KOPT-K1 (cell line): ENCODE data around the gene AHDC1.

Experiments used
- H3K27ac ChIP-seq: fragments of 200-600 bp; sonication (generic); 2 replicates; pipeline ENCODE4 v1.5.1; 2016; ENCODE audit warnings: antibody characterized with exemption, mild to moderate bottlenecking, low read depth, low read length; ENCODE audit not compliant: poor library complexity, severe bottlenecking
- H3K36me3 ChIP-seq: fragments of 200-600 bp; sonication (generic); 2 replicates; pipeline ENCODE4 v1.5.1; 2017; ENCODE audit warnings: antibody characterized with exemption, mild to moderate bottlenecking, low read length, moderate library complexity; ENCODE audit not compliant: insufficient read depth
- H3K9me3 ChIP-seq: fragments of 200-600 bp; sonication (generic); 2 replicates; pipeline ENCODE4 v1.5.1; 2017; ENCODE audit warnings: antibody characterized with exemption, low read length, mild to moderate bottlenecking; ENCODE audit not compliant: insufficient read depth, poor library complexity, severe bottlenecking

The AHDC1 gene

DNA sequence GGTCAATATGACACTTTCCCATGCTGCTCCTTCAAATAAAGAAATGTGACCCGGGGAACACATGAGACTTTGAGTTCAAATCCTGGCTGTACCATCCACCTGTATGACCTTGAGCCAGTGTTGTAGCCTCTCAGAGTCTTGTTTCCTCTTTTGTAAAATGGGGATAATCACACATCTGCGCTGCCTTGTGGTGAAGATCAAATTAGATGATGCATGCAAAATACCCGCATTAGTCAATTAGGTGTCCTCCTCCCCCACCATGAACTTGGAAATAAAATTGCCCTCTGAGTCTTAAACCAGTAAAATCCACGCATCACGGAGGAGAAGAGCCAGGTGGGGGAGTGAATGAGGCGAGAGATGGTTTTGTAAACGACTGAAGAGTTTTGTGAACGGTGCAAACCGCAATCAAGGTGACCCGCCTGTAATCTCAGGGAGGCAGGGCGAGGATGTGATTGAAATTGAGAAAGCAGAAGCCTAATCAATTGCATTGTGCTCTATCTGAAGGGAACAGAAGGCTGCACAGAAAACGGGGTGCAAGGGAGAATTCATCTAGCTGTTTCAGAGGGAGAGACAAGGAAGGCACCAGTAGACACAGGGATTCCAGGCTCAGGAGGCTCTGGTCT lies 5.8 kb upstream of the AHDC1 start:
- H3K27ac ChIP-seq: peak overlapping the region; percentile 83
- no peaks in the 10 kb centered on the region for H3K36me3 ChIP-seq
- no peaks in the 10 kb centered on the region for H3K9me3 ChIP-seq

DNA sequence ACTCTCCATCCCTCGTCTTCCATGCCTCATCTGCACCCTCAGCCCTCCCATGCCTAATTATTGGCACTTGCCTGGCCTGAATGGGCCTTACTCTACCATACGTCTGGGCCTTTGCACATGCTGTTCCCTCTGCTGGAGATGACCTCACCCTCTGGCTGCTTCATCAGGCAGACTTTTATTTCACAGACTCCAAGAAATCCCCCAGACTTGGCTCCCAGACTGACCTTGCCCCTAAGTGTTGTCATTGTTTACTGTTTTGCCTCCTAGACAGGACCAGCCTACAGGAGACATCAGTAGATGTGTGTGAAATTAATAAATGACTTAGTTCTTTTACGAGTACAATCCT lies 5.2 kb upstream of the AHDC1 start:
- no peaks in the 10 kb centered on the region for H3K9me3 ChIP-seq
- H3K27ac ChIP-seq: peak overlapping the region; percentile 83
- H3K36me3 ChIP-seq: no peaks in the 10 kb centered on the region

DNA sequence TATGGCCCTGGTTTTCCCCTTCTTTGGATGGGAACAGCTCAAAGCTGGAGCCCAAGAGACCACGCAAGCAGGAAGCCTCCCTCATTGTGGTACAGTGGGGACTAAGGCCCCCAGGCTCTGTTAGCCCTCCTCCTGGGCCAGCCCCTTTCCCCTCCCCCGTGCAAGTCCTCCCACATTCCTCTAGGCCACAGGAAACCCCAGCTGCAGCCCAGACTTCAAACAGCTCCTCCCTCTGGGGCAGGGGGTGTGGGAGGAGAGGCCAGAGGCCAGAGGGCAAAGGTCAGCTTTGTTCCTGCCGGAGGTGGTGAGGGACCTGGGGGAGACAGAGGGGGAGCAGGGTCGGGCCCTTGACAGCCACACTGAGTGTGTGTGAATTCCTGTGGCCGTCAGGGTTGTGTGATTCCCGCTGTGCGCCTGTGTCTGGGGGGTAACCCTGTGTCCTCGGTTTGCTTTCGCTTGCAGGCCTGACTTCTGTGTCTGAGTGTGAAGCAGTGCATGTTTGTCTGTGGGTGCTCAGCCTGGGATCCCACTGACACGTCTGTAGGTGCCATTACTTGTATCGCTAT lies 3.4 kb upstream of the AHDC1 start:
- peak overlapping the region; percentile 83 for H3K27ac ChIP-seq

DNA sequence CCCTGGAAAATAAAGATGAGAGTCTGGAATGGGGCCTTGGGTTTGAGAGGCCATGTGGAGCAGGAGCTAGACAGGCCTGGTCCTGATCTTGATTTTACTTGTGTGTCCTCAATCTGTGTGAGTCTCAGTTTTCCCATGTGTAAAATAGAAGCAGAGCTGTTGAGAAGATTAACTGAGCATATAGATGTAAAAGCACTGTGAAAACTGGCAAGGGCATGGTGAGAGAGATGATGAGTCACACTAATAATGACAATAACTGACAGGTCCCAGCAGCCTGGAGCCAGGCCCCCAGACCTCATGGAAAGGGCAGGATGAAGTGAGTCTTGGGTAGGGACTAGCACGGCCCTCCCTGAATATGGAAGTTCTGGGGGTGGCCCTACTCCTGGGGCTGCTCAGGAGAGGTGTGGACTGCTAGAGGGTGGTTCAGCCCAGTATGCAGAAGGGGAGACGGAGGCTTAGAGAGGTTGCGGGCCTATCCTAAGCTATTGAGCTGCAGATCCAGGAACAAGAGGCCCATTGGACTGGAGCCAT lies 2.8 kb upstream of the AHDC1 start:
- no peaks in the 10 kb centered on the region for H3K9me3 ChIP-seq
- peak overlapping the region; percentile 83 for H3K27ac ChIP-seq
- no peaks in the 10 kb centered on the region for H3K36me3 ChIP-seq

More for the DNA sequence above, 3.4 kb upstream of the AHDC1 start:
- H3K36me3 ChIP-seq: no peaks in the 10 kb centered on the region
- H3K9me3 ChIP-seq: no peaks in the 10 kb centered on the region

DNA sequence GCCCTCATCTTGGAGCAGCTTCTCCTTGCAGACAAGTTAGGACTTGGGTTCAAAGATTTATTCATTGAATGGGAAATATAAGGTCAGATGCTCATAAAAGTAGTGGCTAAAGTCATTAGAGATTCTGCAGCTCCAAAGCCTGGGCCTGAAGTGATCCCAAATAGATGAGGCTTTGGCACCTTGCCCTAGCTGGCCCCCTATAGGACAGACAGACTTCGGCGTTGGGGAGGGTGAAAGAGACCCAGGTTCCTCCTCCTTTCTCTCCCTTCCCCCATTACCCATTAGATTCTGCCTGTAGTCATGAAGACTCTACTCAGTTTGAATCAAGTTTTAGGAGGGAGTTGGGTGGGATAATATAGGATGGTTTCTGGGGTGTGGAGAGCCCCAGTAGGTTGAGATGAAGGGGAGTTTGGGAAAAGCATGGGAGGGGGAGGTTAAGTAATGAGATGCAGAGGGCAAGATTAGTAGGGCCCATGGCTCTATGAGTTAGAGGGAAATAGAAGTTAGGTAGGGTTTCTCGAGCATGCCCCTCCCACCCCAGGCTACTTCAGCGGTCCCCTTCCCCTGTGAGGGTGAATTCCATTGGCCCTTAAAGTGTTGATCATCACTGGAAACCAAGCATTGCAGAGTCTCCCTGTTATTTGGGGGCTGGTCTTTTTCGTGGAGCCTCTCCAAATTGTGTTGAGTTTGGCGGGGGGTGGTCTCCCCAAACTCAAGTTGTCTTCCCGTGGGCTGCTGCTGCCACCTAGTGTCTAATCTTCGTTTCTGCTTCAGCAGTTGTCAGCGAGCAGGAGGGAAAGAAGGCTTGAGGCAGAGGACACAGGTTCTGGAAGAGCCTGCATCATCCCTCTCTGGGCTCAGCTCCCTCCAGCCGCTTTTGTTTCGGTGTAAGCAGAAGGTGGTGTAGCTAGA lies 2.1 kb upstream of the AHDC1 start:
- Histone ChIP-seq H3K9me3 (no peaks in the 10 kb centered on the region), H3K36me3 (no peaks in the 10 kb centered on the region), H3K27ac (peak overlapping the region; percentile 83)

DNA sequence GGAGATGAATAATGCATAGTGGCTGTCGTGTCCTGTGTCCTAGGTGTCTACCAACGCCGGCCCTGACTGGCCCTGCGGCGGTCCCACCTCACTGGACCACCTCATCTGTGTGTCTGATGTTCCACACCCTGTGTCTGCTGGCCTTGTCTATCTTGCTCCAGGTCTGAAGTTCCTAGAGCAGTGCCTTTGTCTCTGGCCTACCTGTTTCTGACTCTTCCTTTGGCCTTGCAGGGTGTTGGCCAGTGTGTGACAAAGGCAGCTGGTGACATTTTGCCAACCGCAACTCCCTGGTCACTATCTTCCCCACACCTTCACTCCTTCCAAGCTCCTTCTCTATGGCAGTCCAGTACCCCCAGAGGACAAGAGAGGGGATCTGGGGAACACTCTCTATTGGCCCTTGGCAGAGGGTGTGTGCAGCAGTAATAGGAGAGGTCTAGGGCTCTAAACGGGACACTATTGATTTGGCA lies 1.4 kb upstream of the AHDC1 start:
- H3K27ac ChIP-seq: no peak overlapping the region
- no peaks in the 10 kb centered on the region for H3K9me3 ChIP-seq
- H3K36me3 ChIP-seq: no peaks in the 10 kb centered on the region

DNA sequence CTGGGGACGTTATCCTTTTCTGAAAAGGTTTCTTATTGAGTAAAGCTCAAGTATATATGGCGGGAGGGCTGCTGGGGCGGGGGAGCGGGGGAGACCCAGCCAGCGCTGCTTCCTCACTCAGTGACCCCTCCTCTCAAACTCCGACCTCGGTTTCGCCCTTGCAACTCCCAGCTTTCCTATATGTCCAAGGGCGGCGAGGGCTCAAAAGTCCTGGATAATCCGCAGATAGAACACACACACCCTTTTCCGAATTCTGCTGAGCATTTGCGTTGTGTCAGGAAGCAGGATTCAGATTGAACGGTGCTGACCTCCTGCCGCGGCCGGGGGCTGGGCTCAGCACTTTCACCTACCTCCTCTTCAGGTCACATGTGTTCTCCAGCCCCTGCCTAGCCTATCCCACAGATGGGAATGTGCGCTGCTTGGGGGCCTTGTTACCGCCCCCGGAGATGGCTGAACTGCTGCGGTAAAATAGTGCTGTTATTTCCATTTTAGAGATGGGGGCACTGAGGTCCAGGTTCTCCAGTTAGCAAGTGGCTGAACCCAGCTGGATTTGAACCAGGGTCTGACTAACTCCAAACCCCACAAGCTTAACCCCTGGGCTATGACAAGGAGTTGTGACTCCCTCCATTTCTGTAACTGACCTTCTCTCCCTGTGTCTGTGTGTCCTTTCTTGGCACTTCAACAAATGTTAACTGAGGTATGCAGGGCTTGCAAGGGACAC lies 795 bp upstream of the AHDC1 start:
- H3K27ac ChIP-seq: no peak overlapping the region

DNA sequence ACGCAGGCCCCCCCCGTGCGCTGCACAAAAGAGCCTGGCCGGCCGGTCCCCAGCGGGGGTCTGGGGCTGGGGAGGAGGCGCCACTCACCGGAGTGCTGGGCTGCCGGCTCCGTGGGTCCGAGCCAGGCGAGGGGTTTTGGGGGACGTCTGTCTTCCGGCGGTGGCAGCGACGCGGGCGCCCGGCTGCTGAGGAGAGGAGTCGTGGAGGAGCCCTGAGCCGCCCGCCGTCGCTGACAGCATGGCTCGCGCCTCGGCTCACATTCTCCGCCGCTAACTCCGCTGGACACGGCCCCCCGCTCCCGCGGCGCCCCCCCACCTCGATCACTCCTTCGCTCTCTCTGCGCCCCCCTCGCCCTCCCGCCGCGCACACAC lies 649 bp downstream of the AHDC1 start:
- Histone ChIP-seq H3K36me3 (no peaks in the 10 kb centered on the region), H3K9me3 (no peaks in the 10 kb centered on the region), H3K27ac (peak overlapping the region; percentile 70)

More for the DNA sequence above, 795 bp upstream of the AHDC1 start:
- no peaks in the 10 kb centered on the region for H3K36me3 ChIP-seq
- H3K9me3 ChIP-seq: no peaks in the 10 kb centered on the region

DNA sequence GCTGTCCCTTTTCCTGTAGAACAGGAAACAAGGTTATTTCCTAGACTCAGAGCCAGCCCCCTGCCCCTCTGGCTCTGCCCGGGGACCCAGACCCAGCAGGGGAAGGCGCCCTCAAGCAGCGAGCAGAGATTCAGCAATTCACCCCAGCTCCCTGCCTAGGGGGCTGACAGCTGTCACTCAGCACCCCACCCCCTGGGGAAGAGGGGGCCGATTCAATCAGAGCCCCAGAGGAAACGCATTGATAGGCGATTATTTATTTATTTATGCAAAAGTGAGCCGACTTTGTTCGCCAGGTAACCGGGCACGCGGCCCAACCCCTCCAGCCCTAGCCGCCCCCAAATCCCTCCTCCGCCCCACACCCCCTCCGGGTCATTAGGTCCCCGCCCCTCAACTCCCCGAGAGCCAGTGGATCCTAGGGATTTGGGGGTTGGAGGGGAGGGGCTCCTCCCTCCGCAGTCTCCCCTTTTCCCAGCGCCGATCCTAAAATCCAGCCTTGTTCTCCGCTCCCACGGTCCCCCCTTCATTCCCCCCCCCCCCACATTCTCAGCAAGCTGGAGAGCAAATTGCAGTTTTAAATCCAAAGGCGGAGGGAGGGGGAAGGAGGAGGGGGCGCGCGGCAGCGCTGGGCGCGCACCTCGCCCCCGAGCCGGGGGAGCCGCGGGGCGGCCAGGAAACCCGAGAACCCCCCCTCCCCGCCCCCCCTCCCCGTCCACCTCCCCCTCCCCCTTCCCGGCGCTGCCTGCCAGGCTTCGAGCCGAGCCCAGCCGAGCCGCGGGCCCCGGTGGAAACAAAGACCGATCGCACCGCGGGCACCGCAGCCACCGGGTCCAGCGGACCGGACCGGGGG lies 1.3 kb downstream of the AHDC1 start:
- H3K27ac ChIP-seq: peak overlapping the region; percentile 70
- no peaks in the 10 kb centered on the region for H3K9me3 ChIP-seq
- no peaks in the 10 kb centered on the region for H3K36me3 ChIP-seq

DNA sequence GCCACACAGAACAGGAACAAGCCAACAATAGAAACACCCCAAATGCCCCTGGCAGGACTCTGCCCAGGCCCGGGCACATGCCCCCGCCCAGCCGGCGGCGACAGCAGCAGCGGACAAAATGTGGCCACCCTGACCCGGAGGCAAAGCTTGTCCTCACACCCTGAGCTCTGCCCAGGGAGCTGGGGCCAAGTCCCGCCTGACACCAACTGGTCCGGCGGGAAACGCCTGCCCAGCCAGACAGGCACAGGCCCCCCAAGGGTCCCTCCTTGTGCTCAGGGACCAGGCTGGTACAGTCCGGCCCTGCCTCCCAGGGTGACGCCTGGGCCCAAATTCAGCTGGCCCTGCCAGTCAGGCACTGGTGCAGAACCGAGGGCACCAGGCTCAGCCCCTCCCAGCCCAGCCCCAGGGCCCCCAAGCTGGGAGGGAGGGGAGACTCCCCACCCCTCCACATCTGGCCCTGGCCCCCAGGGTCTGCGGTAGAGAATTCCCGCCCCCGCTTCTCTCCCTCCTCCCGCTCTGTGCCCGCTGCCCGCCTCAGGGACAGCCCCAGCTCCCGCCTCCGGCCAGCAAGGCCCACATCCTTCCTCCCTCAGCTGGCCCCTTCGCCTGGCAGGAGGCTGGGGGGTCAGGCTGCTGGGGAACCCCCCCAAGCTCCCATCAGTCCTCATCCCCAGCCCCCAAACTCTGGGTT lies 2.0 kb downstream of the AHDC1 start:
- Histone ChIP-seq H3K36me3 (no peaks in the 10 kb centered on the region), H3K27ac (peak overlapping the region; percentile 70), H3K9me3 (no peaks in the 10 kb centered on the region)

DNA sequence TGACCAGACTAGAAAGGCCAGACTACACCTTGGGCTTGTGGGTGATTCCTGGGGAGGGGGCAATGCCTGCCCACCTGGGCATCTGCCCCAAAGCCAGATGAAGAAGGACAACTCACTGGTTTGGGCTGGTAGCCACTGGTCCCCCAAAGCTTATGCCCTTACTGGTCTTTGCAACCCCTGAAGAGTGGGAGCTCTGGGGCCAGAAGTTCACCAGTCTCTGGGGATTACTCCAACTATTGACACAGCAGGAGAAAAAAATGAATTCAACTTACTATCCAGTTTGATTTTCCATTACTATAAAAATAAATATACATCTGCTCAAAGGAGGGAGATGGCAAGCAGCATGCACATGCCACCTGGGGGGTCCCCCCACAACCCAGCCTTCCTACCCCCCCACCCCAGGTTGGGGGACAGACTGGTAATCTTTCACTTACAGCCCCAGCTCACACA lies 2.6 kb downstream of the AHDC1 start:
- Histone ChIP-seq H3K36me3 (no peaks in the 10 kb centered on the region), H3K9me3 (no peaks in the 10 kb centered on the region), H3K27ac (peak overlapping the region; percentile 71)

DNA sequence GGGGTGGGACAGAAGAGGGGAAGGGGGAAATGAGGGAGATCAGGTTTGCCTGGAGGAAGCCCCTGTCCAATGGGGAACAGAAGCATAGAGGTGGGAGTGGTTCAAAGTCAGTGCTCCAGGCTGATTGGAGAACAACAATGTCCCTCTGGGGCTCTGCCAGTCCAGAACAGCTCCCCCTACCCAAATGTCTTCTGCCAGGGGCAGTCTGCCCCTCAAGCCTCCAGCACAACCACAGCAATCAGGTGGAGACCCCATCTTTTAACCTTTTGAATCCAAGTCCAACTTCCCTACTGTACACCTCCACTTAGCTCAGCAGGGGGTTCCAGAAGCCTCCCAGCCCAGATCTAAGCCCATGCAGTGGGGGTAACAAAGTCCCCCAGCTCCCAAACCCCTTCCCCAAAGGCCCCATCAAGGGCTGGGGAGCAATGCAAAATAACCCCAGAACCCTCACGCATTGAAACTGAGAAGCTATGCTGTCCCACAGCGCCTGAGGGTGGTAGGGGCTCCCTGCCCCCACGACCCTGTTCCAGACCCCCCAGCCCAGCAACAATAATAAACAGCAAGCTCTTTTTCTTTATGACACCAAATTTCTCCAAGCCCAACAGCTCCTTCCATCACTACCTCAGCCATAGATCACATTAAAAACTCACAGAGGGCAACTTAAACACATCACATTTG lies 3.3 kb downstream of the AHDC1 start:
- no peaks in the 10 kb centered on the region for H3K9me3 ChIP-seq

More for the DNA sequence above, 3.3 kb downstream of the AHDC1 start:
- Histone ChIP-seq H3K27ac (peak overlapping the region; percentile 71), H3K36me3 (no peaks in the 10 kb centered on the region)
